Stimulated activated CD4-positive, alpha-beta T cell treated with anti-CD3 and anti-CD28 coated beads, Interleukin-15, amount 100 ng/mL, for 48 hours (primary cell): ENCODE data around the gene CD300H.
"Not testable (repeated sequence)": the region's sequence is repeated elsewhere in the genome, so short reads cannot be mapped to it uniquely, and the experiment has no call there.

Source experiments
- DNase-seq, 2 donors: peaks; one replicate each; pipeline ENCODE4 v3.0.0-alpha.2; 2020; ENCODE audit warnings: low read depth in 2 of 2

Gene CD300H

GRCh38 chr17:74584292-74585060 lies 17.2 kb upstream of the CD300H start:
- no peak for DNase-seq

GRCh38 chr17:74582633-74583032 lies 15.3 kb upstream of the CD300H start:
- no peak for DNase-seq

GRCh38 chr17:74579900-74580299 lies 12.6 kb upstream of the CD300H start:
- no peak for DNase-seq

GRCh38 chr17:74578979-74579378 lies 11.7 kb upstream of the CD300H start:
- DNase-seq: no peak

GRCh38 chr17:74574489-74575142 lies 7.3 kb upstream of the CD300H start:
- no peak for DNase-seq

GRCh38 chr17:74573635-74574034 lies 6.3 kb upstream of the CD300H start:
- DNase-seq: not testable (repeated sequence)

GRCh38 chr17:74573169-74573568 lies 5.9 kb upstream of the CD300H start:
- DNase-seq: no peak

- DNase-seq: no peak
Observed at GRCh38 chr17:74571621-74572270, 4.4 kb upstream of the CD300H start.

GRCh38 chr17:74569020-74570003 lies 2.0 kb upstream of the CD300H start:
- DNase-seq: peak; percentile 31 to 36

- DNase-seq: no peak
Observed at GRCh38 chr17:74568106-74568873, 981 bp upstream of the CD300H start.

- DNase-seq: peak in 1 of 2 donors; percentile 19
Observed at GRCh38 chr17:74566132-74566753, 1.1 kb downstream of the CD300H start.

- DNase-seq: no peak
Observed at GRCh38 chr17:74565126-74565525, 2.2 kb downstream of the CD300H start.

GRCh38 chr17:74563358-74563757 lies 4.0 kb downstream of the CD300H start:
- no peak for DNase-seq

- no peak for DNase-seq
Observed at GRCh38 chr17:74561586-74561985, 5.7 kb downstream of the CD300H start.

GRCh38 chr17:74558882-74559519 lies 8.3 kb downstream of the CD300H start:
- no peak for DNase-seq

GRCh38 chr17:74558402-74558801 lies 8.9 kb downstream of the CD300H start:
- not testable (repeated sequence) for DNase-seq

GRCh38 chr17:74555427-74555940 lies 11.8 kb downstream of the CD300H start:
- DNase-seq: no peak

GRCh38 chr17:74554909-74555308 lies 12.4 kb downstream of the CD300H start:
- no peak for DNase-seq

- no peak for DNase-seq
Observed at GRCh38 chr17:74552037-74552436, 15.3 kb downstream of the CD300H start.

- no peak for DNase-seq
Observed at GRCh38 chr17:74550602-74551001, 16.7 kb downstream of the CD300H start.
